GM21717 (cell line): ENCODE results near the gene METTL2B.
A peak's percentile ranks its signal among the peaks of the same experiment; 100 is the strongest.

Experiments used
- ATAC-seq: cut with Tn5 transposase; IDR thresholded peaks from one replicate; pipeline ENCODE4 v1.9.1; 2021; ENCODE audit warnings: mild to moderate bottlenecking, moderate library complexity; ENCODE audit not compliant: unreplicated experiment

Gene METTL2B

GRCh38 chr7:128476402-128477335 is at the start of gene METTL2B:
Gene METTL2B (plus strand): TSS chr7:128476748. CDS start chr7:128476766, 18 bp downstream.
- peak; percentile 92 for ATAC-seq

GRCh38 chr7:128427289-128427891 is 49.2 kb upstream of the METTL2B start:
- no peak for ATAC-seq

GRCh38 chr7:128430207-128430606 is 46.3 kb upstream of the METTL2B start:
- ATAC-seq, result no peak

GRCh38 chr7:128431221-128431620 is 45.3 kb upstream of the METTL2B start:
- ATAC-seq, result no peak

- no peak for ATAC-seq
Observed at GRCh38 chr7:128431754-128432153, 44.8 kb upstream of the METTL2B start.

- no peak for ATAC-seq
Observed at GRCh38 chr7:128434413-128435326, 41.9 kb upstream of the METTL2B start.

- no peak for ATAC-seq
Observed at GRCh38 chr7:128435327-128435686, 41.2 kb upstream of the METTL2B start.

- ATAC-seq, result peak; percentile 61
Observed at GRCh38 chr7:128437426-128438332, 38.9 kb upstream of the METTL2B start.

- no peak for ATAC-seq
Observed at GRCh38 chr7:128442356-128442755, 34.2 kb upstream of the METTL2B start.

- no peak for ATAC-seq
Observed at GRCh38 chr7:128443831-128444600, 32.5 kb upstream of the METTL2B start.

GRCh38 chr7:128446306-128446705 is 30.2 kb upstream of the METTL2B start:
- ATAC-seq, result no peak

GRCh38 chr7:128447941-128448564 is 28.5 kb upstream of the METTL2B start:
- ATAC-seq, result no peak

GRCh38 chr7:128448751-128449302 is 27.7 kb upstream of the METTL2B start:
- no peak for ATAC-seq

GRCh38 chr7:128450409-128450808 is 26.1 kb upstream of the METTL2B start:
- ATAC-seq, result no peak

- ATAC-seq, result no peak
Observed at GRCh38 chr7:128450913-128451312, 25.6 kb upstream of the METTL2B start.

- ATAC-seq, result no peak
Observed at GRCh38 chr7:128452552-128452951, 24.0 kb upstream of the METTL2B start.

GRCh38 chr7:128453836-128454804 is 22.4 kb upstream of the METTL2B start:
- ATAC-seq, result no peak
